ENCODE data around the gene DOCK4.

DNA sequence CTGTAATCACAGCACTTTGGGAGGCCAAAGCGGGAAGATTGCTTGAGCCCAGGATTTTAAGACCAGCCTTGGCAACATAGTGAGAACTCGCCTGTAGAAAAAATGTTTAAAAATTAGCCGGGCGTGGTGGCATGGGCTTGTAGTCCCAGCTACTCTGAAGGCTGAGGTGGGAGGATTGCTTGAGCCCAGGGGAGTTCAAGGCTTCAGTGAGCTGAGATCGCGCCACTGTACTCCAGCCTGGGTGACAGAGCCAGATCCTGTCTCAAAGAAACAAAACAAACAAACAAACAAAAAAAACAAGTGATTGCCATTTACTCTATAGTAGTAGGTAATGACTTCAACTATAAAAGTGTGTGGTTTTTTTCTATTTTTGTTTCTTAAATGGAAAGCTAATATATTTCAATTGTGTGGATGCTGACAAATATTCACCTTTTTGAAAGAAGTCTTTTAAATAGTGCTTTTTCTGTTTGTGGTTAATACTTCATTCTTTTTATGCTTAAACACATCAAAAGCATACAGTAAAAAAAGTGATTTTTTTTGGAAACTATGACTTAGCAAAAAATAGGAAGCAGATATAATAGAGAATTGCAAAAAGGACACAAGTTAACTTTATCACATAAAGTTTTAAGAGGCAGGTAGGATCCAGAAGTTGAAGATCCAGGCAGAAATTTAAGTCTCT, 48.6 kb upstream of the DOCK4 start:
- no peak for TF ChIP-seq SP1 (IDR thresholded peaks at IDR 0.05)
- TF ChIP-seq BHLHE40 (IDR thresholded peaks at IDR 0.05; ENCODE audit: borderline replicate concordance), result no peak
- no peak for TF ChIP-seq FOXA1 (IDR thresholded peaks at IDR 0.05)
- TF ChIP-seq HDGF (IDR thresholded peaks at IDR 0.05; ENCODE audit: borderline replicate concordance), result no peak
- no peak for TF ChIP-seq FOXK2 (IDR thresholded peaks at IDR 0.05)
- TF ChIP-seq ELF4 (IDR thresholded peaks at IDR 0.05), result no peak
- TF ChIP-seq LEF1 (IDR thresholded peaks at IDR 0.05; ENCODE audit: borderline replicate concordance), result no peak
- no peak for TF ChIP-seq ARNT (IDR thresholded peaks at IDR 0.05)
- no peak for TF ChIP-seq NFRKB (IDR thresholded peaks at IDR 0.05)
- no peak for TF ChIP-seq L3MBTL2 (conservative IDR thresholded peaks at IDR 0.05)
- TF ChIP-seq TARDBP (IDR thresholded peaks at IDR 0.05), result no peak
- no peak for TF ChIP-seq CTBP1 (IDR thresholded peaks at IDR 0.05; ENCODE audit: borderline replicate concordance)
